Upper lobe of right lung (tissue), 1 donor: ENCODE data around the gene FGF9. TPM values are rescaled to one million over a fixed set of nuclear protein-coding genes. Genes with fewer than 3 reads are reported as not detected.
A peak's percentile ranks its signal among the peaks of the same experiment; 100 is the strongest.

Source experiments
- ATAC-seq: fragments of 200-7000 bp; cut with Tn5 transposase; one replicate; pipeline ENCODE4 v1.9.1; 2020; ENCODE audit warnings: mild to moderate bottlenecking, moderate library complexity
- DNase-seq: peaks from one replicate; pipeline ENCODE4 v3.0.0-alpha.2; 2020
- H3K27ac ChIP-seq: fragments of 200-600 bp; one replicate; pipeline ENCODE4 v1.8.0; 2022
- H3K27me3 ChIP-seq: fragments of 200-600 bp; one replicate; pipeline ENCODE4 v1.8.0; 2022; ENCODE audit warnings: mild to moderate bottlenecking
- H3K36me3 ChIP-seq: fragments of 200-600 bp; one replicate; pipeline ENCODE4 v1.8.0; 2022
- H3K4me1 ChIP-seq: fragments of 200-600 bp; one replicate; pipeline ENCODE4 v1.8.0; 2022
- H3K4me3 ChIP-seq: fragments of 200-600 bp; one replicate; pipeline ENCODE4 v1.8.0; 2022; ENCODE audit warnings: mild to moderate bottlenecking
- H3K9me3 ChIP-seq: fragments of 200-600 bp; one replicate; pipeline ENCODE4 v1.8.0; 2022
- intact Hi-C: fragments of 100-400 bp; cut with DNase I; formaldehyde crosslinking; loops from one replicate; pipeline ENCODE4 v1.11.0; 2022
- total RNA-seq: library from RNA; stranded (reverse); fragmentation: NEBNext Ultra II Directional; extraction: Animal tissue kit (Norgen Biotek cat#: 25700); gene quantifications from one replicate; pipeline ENCODE4 v1.2.1, GENCODE V29; 2021
- TF ChIP-seq, protein P1 (sequence below): fragments of 200-600 bp; IDR thresholded peaks from one replicate; pipeline ENCODE4 v1.8.0; 2022; ENCODE audit warnings: antibody characterized with exemption
- donor health status: DM: no; HTN: yes; CAD: no; lungs with severe emphysema.

Gene FGF9
- total RNA-seq, 1 donor from 2014 or later: 2.7 TPM

GRCh38 chr13:21675095-21675991 is 4.5 kb downstream of the FGF9 start:
- intact Hi-C loops: no loop called here
- peak overlapping the region; percentile 66 for H3K4me3 ChIP-seq
- ATAC-seq: peak; percentile 54

DNA sequence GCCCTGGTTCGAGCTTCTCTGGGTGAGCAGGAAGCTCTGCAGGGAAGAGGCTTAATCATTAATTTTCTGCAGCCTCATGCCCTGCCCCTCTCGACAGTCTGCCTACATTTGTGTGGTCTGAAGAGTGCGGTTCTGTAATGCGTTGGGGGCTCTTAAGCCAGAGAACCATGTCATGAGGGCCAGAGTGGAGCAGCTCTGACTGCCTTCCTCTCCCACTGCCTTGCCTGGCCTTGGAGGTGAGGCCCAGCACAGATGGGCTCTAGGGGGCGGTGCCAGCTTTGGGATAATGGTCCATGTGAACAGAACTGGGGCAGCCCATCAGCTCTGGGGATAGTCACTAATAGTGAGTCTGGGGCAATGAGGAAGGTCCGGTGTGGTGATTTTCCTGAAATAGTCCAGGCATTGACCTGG is 5.7 kb downstream of the FGF9 start:
- ATAC-seq (peak; percentile 49), DNase-seq (peak; percentile 75)
- no peaks in the 10 kb centered on the region for H3K36me3 ChIP-seq
- TF ChIP-seq, protein P1, sequence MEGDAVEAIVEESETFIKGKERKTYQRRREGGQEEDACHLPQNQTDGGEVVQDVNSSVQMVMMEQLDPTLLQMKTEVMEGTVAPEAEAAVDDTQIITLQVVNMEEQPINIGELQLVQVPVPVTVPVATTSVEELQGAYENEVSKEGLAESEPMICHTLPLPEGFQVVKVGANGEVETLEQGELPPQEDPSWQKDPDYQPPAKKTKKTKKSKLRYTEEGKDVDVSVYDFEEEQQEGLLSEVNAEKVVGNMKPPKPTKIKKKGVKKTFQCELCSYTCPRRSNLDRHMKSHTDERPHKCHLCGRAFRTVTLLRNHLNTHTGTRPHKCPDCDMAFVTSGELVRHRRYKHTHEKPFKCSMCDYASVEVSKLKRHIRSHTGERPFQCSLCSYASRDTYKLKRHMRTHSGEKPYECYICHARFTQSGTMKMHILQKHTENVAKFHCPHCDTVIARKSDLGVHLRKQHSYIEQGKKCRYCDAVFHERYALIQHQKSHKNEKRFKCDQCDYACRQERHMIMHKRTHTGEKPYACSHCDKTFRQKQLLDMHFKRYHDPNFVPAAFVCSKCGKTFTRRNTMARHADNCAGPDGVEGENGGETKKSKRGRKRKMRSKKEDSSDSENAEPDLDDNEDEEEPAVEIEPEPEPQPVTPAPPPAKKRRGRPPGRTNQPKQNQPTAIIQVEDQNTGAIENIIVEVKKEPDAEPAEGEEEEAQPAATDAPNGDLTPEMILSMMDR: no peak
- H3K9me3 ChIP-seq: no peaks in the 10 kb centered on the region
- intact Hi-C loops: no loop called here
- H3K27me3 ChIP-seq: peaks cover 32% of the 10 kb centered on the region
- no peak overlapping the region for H3K4me3 ChIP-seq
- H3K27ac ChIP-seq: no peak overlapping the region
- peaks cover 17% of the 10 kb centered on the region for H3K4me1 ChIP-seq

More at GRCh38 chr13:21675095-21675991, 4.5 kb downstream of the FGF9 start:
- Histone ChIP-seq H3K4me1 (peaks cover 23% of the 10 kb centered on the region), H3K27me3 (peaks cover 32% of the 10 kb centered on the region), H3K36me3 (no peaks in the 10 kb centered on the region), H3K27ac (peak overlapping the region; percentile 11), H3K9me3 (no peaks in the 10 kb centered on the region)
- TF ChIP-seq, protein P1: no peak
- DNase-seq: peak; percentile 80

- H3K27ac ChIP-seq: no peak overlapping the region
- H3K4me1 ChIP-seq: peaks cover 12% of the 10 kb centered on the region
- TF ChIP-seq, protein P1: no peak
- peaks cover 32% of the 10 kb centered on the region for H3K27me3 ChIP-seq
- no peak for ATAC-seq
- intact Hi-C loops: no loop called here
- no peak for DNase-seq
- H3K36me3 ChIP-seq: no peaks in the 10 kb centered on the region
- no peak overlapping the region for H3K4me3 ChIP-seq
- no peaks in the 10 kb centered on the region for H3K9me3 ChIP-seq
Observed at GRCh38 chr13:21677075-21677623, 6.3 kb downstream of the FGF9 start.

DNA sequence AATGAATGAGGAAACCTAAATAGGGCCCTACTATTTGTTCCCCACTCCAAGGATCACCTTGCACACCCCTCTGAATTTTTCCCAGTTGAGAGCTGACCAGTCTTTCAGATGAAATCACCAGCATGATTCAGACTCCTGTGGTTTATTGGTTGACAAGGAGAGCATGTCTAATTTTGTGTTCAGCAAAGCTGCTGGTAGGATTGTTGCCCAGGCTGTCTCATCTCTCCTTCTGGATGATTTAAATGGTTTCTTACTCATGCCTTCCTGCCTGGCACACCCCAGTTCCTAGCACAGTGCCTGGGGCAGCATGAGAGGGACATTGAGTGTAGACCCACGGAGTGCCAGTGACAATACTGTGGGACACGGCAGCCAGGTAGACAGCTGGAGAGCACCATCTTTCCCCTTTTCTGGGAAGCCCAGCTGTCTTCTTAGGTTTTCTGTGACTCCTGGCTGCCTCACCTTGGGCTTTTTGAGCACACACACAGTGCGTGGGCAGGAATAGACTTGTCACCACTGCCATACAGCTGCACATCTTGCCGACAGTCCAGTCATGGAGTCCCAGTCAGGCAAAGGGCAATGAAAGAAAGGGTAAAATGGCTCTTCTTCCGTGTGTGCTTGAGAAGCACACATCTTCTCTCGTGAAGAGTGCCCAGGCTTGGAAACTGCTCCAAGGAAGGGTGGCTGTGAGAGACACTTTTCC is 12.3 kb downstream of the FGF9 start:
- intact Hi-C loops: no loop called here
- Histone ChIP-seq H3K9me3 (no peaks in the 10 kb centered on the region), H3K4me1 (no peaks in the 10 kb centered on the region), H3K36me3 (no peaks in the 10 kb centered on the region), H3K27me3 (no peaks in the 10 kb centered on the region), H3K4me3 (no peak overlapping the region), H3K27ac (no peak overlapping the region)
- no peak for ATAC-seq
- no peak for DNase-seq
- TF ChIP-seq, protein P1: no peak

GRCh38 chr13:21684576-21684975 is 13.7 kb downstream of the FGF9 start:
- intact Hi-C loops: no loop called here
- ATAC-seq: no peak
- DNase-seq: no peak

More at GRCh38 chr13:21684576-21684975, 13.7 kb downstream of the FGF9 start:
- no peak overlapping the region for H3K4me3 ChIP-seq
- H3K9me3 ChIP-seq: no peaks in the 10 kb centered on the region
- no peak overlapping the region for H3K27ac ChIP-seq
- no peaks in the 10 kb centered on the region for H3K4me1 ChIP-seq
- TF ChIP-seq, protein P1: no peak
- H3K36me3 ChIP-seq: no peaks in the 10 kb centered on the region
- H3K27me3 ChIP-seq: no peaks in the 10 kb centered on the region
